HCT116 (cell line): Measurements from ENCODE around the gene SLITRK4. TPM values are rescaled to one million over a fixed set of nuclear protein-coding genes. Genes with fewer than 3 reads are reported as not detected.

Experiments
- ATAC-seq: fragments of 200-7000 bp; cut with Tn5 transposase; 2 replicates; pipeline ENCODE4 v1.9.1; 2020; ENCODE audit warnings: mild to moderate bottlenecking, moderate library complexity
- BruUV-seq: library from RNA; stranded (reverse); fragments of 400-500 nt; replicated peaks from 2 replicates; lab custom pipeline; 2021; lab: Mats Ljungman, UMichigan
- CTCF ChIA-PET: fragments of 300-600 bp; sonication (Branson Sonifier 250); formaldehyde crosslinking; loops from one replicate; lab custom pipeline; 2021; ENCODE audit warnings: antibody characterized with exemption; lab: Charles Lee
- POLR2A ChIA-PET: fragments of 300-600, 350-600 bp; sonication (Branson Sonifier 250); formaldehyde crosslinking; loops from one replicate; lab custom pipeline; 2021; ENCODE audit warnings: antibody characterized with exemption; lab: Charles Lee
- RAD21 ChIA-PET, 2 experiments: fragments of 300-600 bp; sonication (Branson Sonifier 250); formaldehyde crosslinking; loops; one replicate each; lab custom pipeline; 2023; ENCODE audit warnings: low total read pairs in 2 of 2; ENCODE audit not compliant: uncharacterized antibody in 2 of 2, unreplicated experiment in 2 of 2, low non-redundant PET in 1 of 2; lab: Charles Lee
- DNase-seq: peaks from one replicate; pipeline ENCODE4 v3.0.0-alpha.2; 2010; ENCODE audit warnings: low read depth, low spot score
- H2AFZ ChIP-seq: fragments of 200-600 bp; shearing (Covaris generic), sonication (generic); 2 replicates; pipeline ENCODE4 v1.6.1; 2017; ENCODE audit warnings: low read depth, mixed run types, mixed read lengths, antibody characterized with exemption, low read length; ENCODE audit not compliant: poor library complexity, severe bottlenecking
- H3K27ac ChIP-seq: 2 replicates; pipeline ENCODE4 v1.5.1; 2012; ENCODE audit warnings: low read depth, low read length
- H3K27me3 ChIP-seq: fragments of 200-600 bp; sonication (generic); 2 replicates; pipeline ENCODE4 v1.6.1; 2016; ENCODE audit warnings: mixed run types, low read length, mixed read lengths; ENCODE audit not compliant: insufficient read depth
- H3K36me3 ChIP-seq, 2 experiments: fragments of 200-500 bp in 1 of 2; fragments of 200-600 bp in 1 of 2; sonication (Bioruptor generic) in 1 of 2; sonication (generic) in 1 of 2; 2 replicates each; pipeline versions ENCODE4 v1.5.1 to v1.6.1; 2014 to 2016; ENCODE audit warnings: low read length in 2 of 2, inconsistent platforms in 1 of 2, mixed read lengths in 1 of 2, mixed run types in 1 of 2; ENCODE audit not compliant: insufficient read depth in 2 of 2, control insufficient read depth in 1 of 2
- H3K4me1 ChIP-seq, 2 experiments: fragments of 200-600 bp in 1 of 2; sonication (generic) in 1 of 2; 2 replicates each; pipeline versions ENCODE4 v1.5.1 to v1.6.1; 2012 to 2017; ENCODE audit warnings: low read length in 2 of 2, inconsistent platforms in 1 of 2, mild to moderate bottlenecking in 1 of 2, mixed read lengths in 1 of 2, mixed run types in 1 of 2, moderate library complexity in 1 of 2; ENCODE audit not compliant: insufficient read depth in 2 of 2, control insufficient read depth in 1 of 2
- H3K4me2 ChIP-seq: fragments of 200-600 bp; sonication (generic); 2 replicates; pipeline ENCODE4 v1.6.1; 2017; ENCODE audit warnings: mixed run types, low read length, mixed read lengths
- H3K4me3 ChIP-seq, 2 experiments: fragments of 200-600 bp in 1 of 2; sonication (generic) in 1 of 2; replicated peaks in 1 of 2; 2 replicates each; pipeline ENCODE4 v1.5.1; 2011 to 2016; ENCODE audit warnings: low read length in 2 of 2, control low read depth in 1 of 2, low read depth in 1 of 2, mild to moderate bottlenecking in 1 of 2, mixed read lengths in 1 of 2, mixed run types in 1 of 2
- H3K79me2 ChIP-seq: fragments of 200-600 bp; sonication (generic); 2 replicates; pipeline ENCODE4 v1.6.1; 2017; ENCODE audit warnings: mild to moderate bottlenecking, mixed run types, low read length, moderate library complexity, mixed read lengths; ENCODE audit not compliant: insufficient read depth
- H3K9ac ChIP-seq: fragments of 200-600 bp; sonication (generic); 2 replicates; pipeline ENCODE4 v1.6.1; 2016; ENCODE audit warnings: low read length, mixed read lengths
- H3K9me2 ChIP-seq: fragments of 200-600 bp; sonication (generic), shearing (Covaris generic); 2 replicates; pipeline ENCODE4 v1.6.1; 2017; ENCODE audit warnings: mixed run types, mild to moderate bottlenecking, moderate library complexity; ENCODE audit not compliant: insufficient read depth
- H3K9me3 ChIP-seq, 2 experiments: fragments of 200-500 bp in 1 of 2; fragments of 200-600 bp in 1 of 2; sonication (Bioruptor generic) in 1 of 2; sonication (generic) in 1 of 2; 2 replicates each; pipeline ENCODE4 v1.6.1; 2014 to 2017; ENCODE audit warnings: low read length in 2 of 2, mixed read lengths in 2 of 2, inconsistent platforms in 1 of 2, low read depth in 1 of 2, mild to moderate bottlenecking in 1 of 2, mixed run types in 1 of 2, moderate library complexity in 1 of 2; ENCODE audit not compliant: control insufficient read depth in 1 of 2, insufficient read depth in 1 of 2
- H4K20me1 ChIP-seq: fragments of 200-600 bp; sonication (generic), shearing (Covaris generic); 2 replicates; pipeline ENCODE4 v1.6.1; 2017; ENCODE audit warnings: mixed run types, mild to moderate bottlenecking, moderate library complexity; ENCODE audit not compliant: insufficient read depth
- CBX3 ChIP-seq: IDR thresholded peaks from 2 replicates; pipeline ENCODE4 v1.6.1; 2012; ENCODE audit warnings: low read depth
- CEBPB ChIP-seq: IDR thresholded peaks from 2 replicates; pipeline ENCODE4 v1.6.1; 2012; ENCODE audit warnings: low read depth
- EGR1 ChIP-seq: IDR thresholded peaks from 2 replicates; pipeline ENCODE4 v1.6.1; 2012; ENCODE audit warnings: low read depth
- ELF1 ChIP-seq: IDR thresholded peaks from 2 replicates; pipeline ENCODE4 v1.6.1; 2012; ENCODE audit warnings: low read depth, borderline replicate concordance
- EZH2phosphoT487 ChIP-seq: fragments of 200-600 bp; IDR thresholded peaks from 2 replicates; pipeline ENCODE4 v1.6.1; 2018; ENCODE audit warnings: antibody characterized with exemption, borderline replicate concordance
- JUND ChIP-seq: IDR thresholded peaks from 2 replicates; pipeline ENCODE4 v1.6.1; 2012
- POLR2A ChIP-seq: IDR thresholded peaks from 2 replicates; pipeline ENCODE4 v1.7.0; 2011; ENCODE audit warnings: borderline replicate concordance; ENCODE audit not compliant: insufficient read depth, insufficient read length; ENCODE audit errors: extremely low read depth
- RAD21 ChIP-seq: IDR thresholded peaks from 2 replicates; pipeline ENCODE4 v1.6.1; 2012; ENCODE audit warnings: low read depth, mild to moderate bottlenecking
- SIN3A ChIP-seq: IDR thresholded peaks from 2 replicates; pipeline ENCODE4 v1.6.1; 2012; ENCODE audit warnings: low read depth
- TCF7L2 ChIP-seq: IDR thresholded peaks from 2 replicates; pipeline ENCODE4 v1.7.0; 2011; ENCODE audit warnings: borderline replicate concordance, inconsistent platforms; ENCODE audit not compliant: insufficient read depth, insufficient read length; ENCODE audit errors: extremely low read depth
- YY1 ChIP-seq: IDR thresholded peaks from 2 replicates; pipeline ENCODE4 v1.6.1; 2011; ENCODE audit warnings: low read length, low read depth, moderate library complexity, mild to moderate bottlenecking; ENCODE audit not compliant: insufficient replicate concordance; ENCODE audit errors: extremely low read depth
- ZFX ChIP-seq: fragments of 450-650 bp; IDR thresholded peaks from 2 replicates; pipeline ENCODE4 v1.6.1; 2017
- ZNF274 ChIP-seq: fragments of 200-500 bp; sonication (Bioruptor generic); IDR thresholded peaks from 2 replicates; pipeline ENCODE4 v1.6.1; 2014; ENCODE audit warnings: mild to moderate bottlenecking, low read depth, low read length, inconsistent platforms
- intact Hi-C: fragments of 100-400 bp; cut with micrococcal nuclease; formaldehyde crosslinking; loops from 2 replicates; pipeline ENCODE4 v1.10.0; 2022
- total RNA-seq: library from RNA; stranded (reverse); gene quantifications from one replicate; pipeline ENCODE4 v1.2.1, GENCODE V29; 2021; ENCODE audit not compliant: unreplicated experiment
- TF ChIP-seq, protein P1 (sequence below): IDR thresholded peaks from 2 replicates; pipeline ENCODE4 v1.6.1; 2012; ENCODE audit warnings: low read depth
- TF ChIP-seq, protein P2 (sequence below), 3 experiments: fragments of 200-600 bp in 1 of 3; sonication (generic) in 1 of 3; IDR thresholded peaks in 2 of 3; conservative IDR thresholded peaks in 1 of 3; 2 replicates each; pipeline ENCODE4 v1.5.1; 2012 to 2017; ENCODE audit warnings: low read depth in 2 of 3, low read length in 2 of 3, antibody characterized with exemption in 1 of 3, borderline replicate concordance in 1 of 3, control low read depth in 1 of 3, mild to moderate bottlenecking in 1 of 3, mixed read lengths in 1 of 3, mixed run types in 1 of 3, moderate library complexity in 1 of 3; ENCODE audit not compliant: insufficient read depth in 1 of 3
- TF ChIP-seq, protein P3 (sequence below): IDR thresholded peaks from 2 replicates; pipeline ENCODE4 v1.6.1; 2012

SLITRK4 gene
- total RNA-seq, 1 experiment from 2014 or later: not detected

DNA sequence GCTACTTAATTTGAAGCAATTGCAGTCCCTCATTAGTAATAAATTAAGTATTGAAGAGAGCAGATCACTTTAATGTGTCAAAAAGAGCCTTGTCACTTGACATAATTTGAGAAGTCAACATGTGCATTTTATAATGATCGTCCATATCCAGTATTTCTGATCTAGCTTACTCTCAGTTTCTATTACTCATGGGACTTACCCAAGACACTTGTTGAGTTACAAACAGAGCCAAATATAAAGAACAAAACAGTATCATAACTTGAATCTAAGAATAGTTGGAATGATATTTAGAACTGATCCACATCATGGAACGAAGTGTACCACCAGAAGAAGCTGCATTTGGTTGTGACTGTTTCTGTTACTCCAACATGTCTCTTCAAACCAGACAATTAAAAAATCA, 54.7 kb downstream of the SLITRK4 start:
- POLR2A ChIA-PET: no interaction called here
- no TSS peak for BruUV-seq
- Histone ChIP-seq H2AFZ (no peak overlapping the region), H3K4me2 (no peak overlapping the region), H3K36me3 (no peaks in the 10 kb centered on the region), H3K27ac (no peak overlapping the region), H3K79me2 (no peaks in the 10 kb centered on the region), H3K9me2 (no peaks in the 10 kb centered on the region), H3K4me3 (no peak overlapping the region), H3K4me1 (no peaks in the 10 kb centered on the region), H3K9me3 (no peaks in the 10 kb centered on the region), H4K20me1 (no peaks in the 10 kb centered on the region), H3K27me3 (no peaks in the 10 kb centered on the region), H3K9ac (no peak overlapping the region)
- intact Hi-C loops: no loop called here
- ATAC-seq (no peak), DNase-seq (no peak)
- CTCF ChIA-PET: no interaction called here
- no peak for TF ChIP-seq SIN3A
- TF ChIP-seq CEBPB: no peak
- no peak for TF ChIP-seq YY1
- TF ChIP-seq RAD21: no peak
- TF ChIP-seq EGR1: no peak
- no peak for TF ChIP-seq CBX3
- RAD21 ChIA-PET: no interaction called here

DNA sequence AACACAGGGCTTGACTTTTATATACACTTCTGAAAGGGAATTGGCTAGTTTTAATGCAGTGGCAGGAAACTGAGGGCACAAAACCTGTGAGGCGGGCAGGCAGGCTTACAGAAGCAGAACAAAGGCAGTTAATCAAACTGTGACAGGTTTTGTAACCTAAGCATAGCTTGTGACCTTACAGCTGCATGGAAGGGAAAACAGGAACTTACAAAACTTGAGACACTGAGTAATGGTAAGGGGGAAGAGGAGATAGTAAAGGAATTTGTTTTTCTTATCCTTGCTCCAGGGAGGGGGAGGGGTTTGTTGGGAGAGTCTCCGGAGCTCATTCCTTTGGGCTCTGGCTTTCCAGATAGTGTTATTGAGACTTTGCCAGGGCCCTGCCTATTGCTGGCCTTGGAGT, 55.6 kb downstream of the SLITRK4 start:
- Histone ChIP-seq H3K27me3 (no peaks in the 10 kb centered on the region), H3K79me2 (no peaks in the 10 kb centered on the region), H3K27ac (no peak overlapping the region), H3K9ac (no peak overlapping the region), H3K4me1 (no peaks in the 10 kb centered on the region), H4K20me1 (no peaks in the 10 kb centered on the region), H3K4me2 (no peak overlapping the region), H3K9me2 (no peaks in the 10 kb centered on the region), H3K36me3 (no peaks in the 10 kb centered on the region), H3K9me3 (no peaks in the 10 kb centered on the region), H2AFZ (no peak overlapping the region), H3K4me3 (no peak overlapping the region)
- BruUV-seq: no TSS peak
- intact Hi-C loops: no loop called here
- ATAC-seq: no peak
- ChIA-PET RAD21 (no interaction called here), POLR2A (no interaction called here), CTCF (no interaction called here)
- no peak for DNase-seq
- TF ChIP-seq SIN3A (no peak), CBX3 (no peak), CEBPB (no peak), JUND (no peak), ELF1 (no peak), YY1 (no peak), ZFX (no peak), TCF7L2 (no peak), EZH2phosphoT487 (no peak), ZNF274 (no peak), EGR1 (no peak), POLR2A (no peak)
- TF ChIP-seq, protein P1, sequence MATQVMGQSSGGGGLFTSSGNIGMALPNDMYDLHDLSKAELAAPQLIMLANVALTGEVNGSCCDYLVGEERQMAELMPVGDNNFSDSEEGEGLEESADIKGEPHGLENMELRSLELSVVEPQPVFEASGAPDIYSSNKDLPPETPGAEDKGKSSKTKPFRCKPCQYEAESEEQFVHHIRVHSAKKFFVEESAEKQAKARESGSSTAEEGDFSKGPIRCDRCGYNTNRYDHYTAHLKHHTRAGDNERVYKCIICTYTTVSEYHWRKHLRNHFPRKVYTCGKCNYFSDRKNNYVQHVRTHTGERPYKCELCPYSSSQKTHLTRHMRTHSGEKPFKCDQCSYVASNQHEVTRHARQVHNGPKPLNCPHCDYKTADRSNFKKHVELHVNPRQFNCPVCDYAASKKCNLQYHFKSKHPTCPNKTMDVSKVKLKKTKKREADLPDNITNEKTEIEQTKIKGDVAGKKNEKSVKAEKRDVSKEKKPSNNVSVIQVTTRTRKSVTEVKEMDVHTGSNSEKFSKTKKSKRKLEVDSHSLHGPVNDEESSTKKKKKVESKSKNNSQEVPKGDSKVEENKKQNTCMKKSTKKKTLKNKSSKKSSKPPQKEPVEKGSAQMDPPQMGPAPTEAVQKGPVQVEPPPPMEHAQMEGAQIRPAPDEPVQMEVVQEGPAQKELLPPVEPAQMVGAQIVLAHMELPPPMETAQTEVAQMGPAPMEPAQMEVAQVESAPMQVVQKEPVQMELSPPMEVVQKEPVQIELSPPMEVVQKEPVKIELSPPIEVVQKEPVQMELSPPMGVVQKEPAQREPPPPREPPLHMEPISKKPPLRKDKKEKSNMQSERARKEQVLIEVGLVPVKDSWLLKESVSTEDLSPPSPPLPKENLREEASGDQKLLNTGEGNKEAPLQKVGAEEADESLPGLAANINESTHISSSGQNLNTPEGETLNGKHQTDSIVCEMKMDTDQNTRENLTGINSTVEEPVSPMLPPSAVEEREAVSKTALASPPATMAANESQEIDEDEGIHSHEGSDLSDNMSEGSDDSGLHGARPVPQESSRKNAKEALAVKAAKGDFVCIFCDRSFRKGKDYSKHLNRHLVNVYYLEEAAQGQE: no peak
- TF ChIP-seq, protein P2, sequence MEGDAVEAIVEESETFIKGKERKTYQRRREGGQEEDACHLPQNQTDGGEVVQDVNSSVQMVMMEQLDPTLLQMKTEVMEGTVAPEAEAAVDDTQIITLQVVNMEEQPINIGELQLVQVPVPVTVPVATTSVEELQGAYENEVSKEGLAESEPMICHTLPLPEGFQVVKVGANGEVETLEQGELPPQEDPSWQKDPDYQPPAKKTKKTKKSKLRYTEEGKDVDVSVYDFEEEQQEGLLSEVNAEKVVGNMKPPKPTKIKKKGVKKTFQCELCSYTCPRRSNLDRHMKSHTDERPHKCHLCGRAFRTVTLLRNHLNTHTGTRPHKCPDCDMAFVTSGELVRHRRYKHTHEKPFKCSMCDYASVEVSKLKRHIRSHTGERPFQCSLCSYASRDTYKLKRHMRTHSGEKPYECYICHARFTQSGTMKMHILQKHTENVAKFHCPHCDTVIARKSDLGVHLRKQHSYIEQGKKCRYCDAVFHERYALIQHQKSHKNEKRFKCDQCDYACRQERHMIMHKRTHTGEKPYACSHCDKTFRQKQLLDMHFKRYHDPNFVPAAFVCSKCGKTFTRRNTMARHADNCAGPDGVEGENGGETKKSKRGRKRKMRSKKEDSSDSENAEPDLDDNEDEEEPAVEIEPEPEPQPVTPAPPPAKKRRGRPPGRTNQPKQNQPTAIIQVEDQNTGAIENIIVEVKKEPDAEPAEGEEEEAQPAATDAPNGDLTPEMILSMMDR (IDR thresholded peaks at IDR 0.05 in 2 of 3, conservative IDR thresholded peaks at IDR 0.05 in 1 of 3; ENCODE audit: borderline replicate concordance in 1 of 3, insufficient read depth in 1 of 3, low read depth in 2 of 3, low read length in 2 of 3): no peak
- TF ChIP-seq, protein P3, sequence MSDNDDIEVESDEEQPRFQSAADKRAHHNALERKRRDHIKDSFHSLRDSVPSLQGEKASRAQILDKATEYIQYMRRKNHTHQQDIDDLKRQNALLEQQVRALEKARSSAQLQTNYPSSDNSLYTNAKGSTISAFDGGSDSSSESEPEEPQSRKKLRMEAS: no peak
